Keratinocyte (primary cell): ENCODE data around the gene POGLUT3. TPM values are rescaled to one million over a fixed set of nuclear protein-coding genes. Genes with fewer than 3 reads are reported as not detected.

Experiments used
- DNase-seq: peaks from one replicate; pipeline ENCODE4 v3.0.0-alpha.2; 2011; ENCODE audit warnings: low read depth, missing footprints, low spot score
- FAIRE-seq: peaks from 2 replicates; lab custom pipeline; 2011; peaks lifted over from hg19 to GRCh38; lab: Jason Lieb, UNC
- H2AFZ ChIP-seq: 2 replicates; pipeline ENCODE4 v1.6.0; 2012; ENCODE audit warnings: low read length, control low read depth, inconsistent platforms; ENCODE audit not compliant: control insufficient read depth
- H3K27ac ChIP-seq: 2 replicates; pipeline ENCODE4 v1.5.1; 2011; ENCODE audit warnings: low read length; ENCODE audit not compliant: control insufficient read depth, insufficient read depth
- H3K27me3 ChIP-seq: 3 replicates; pipeline ENCODE4 v1.6.0; 2011; ENCODE audit warnings: low read length; ENCODE audit not compliant: control insufficient read depth, insufficient read depth; ENCODE audit errors: extremely low read depth
- H3K36me3 ChIP-seq, 2 experiments: 2 replicates in 1 of 2; 3 replicates in 1 of 2; pipeline ENCODE4 v1.5.1; 2011; ENCODE audit warnings: low read length in 2 of 2, mild to moderate bottlenecking in 1 of 2; ENCODE audit not compliant: control insufficient read depth in 2 of 2, insufficient read depth in 2 of 2; ENCODE audit errors: extremely low read depth in 1 of 2
- H3K4me1 ChIP-seq: 3 replicates; pipeline ENCODE4 v1.5.1; 2011; ENCODE audit warnings: low read length; ENCODE audit not compliant: control insufficient read depth, insufficient read depth; ENCODE audit errors: extremely low read depth
- H3K4me2 ChIP-seq: 3 replicates; pipeline ENCODE4 v1.6.0; 2011; ENCODE audit warnings: low read depth, low read length; ENCODE audit not compliant: control insufficient read depth, insufficient read depth; ENCODE audit errors: extremely low read depth
- H3K4me3 ChIP-seq, 3 experiments: fragments of 200-600 bp in 1 of 3; sonication (generic) in 1 of 3; 2 replicates in 2 of 3; 3 replicates in 1 of 3; pipeline ENCODE4 v1.5.1; 2011 to 2016; ENCODE audit warnings: low read length in 3 of 3, mild to moderate bottlenecking in 3 of 3, control low read depth in 2 of 3, inconsistent platforms in 1 of 3, low read depth in 1 of 3, mixed read lengths in 1 of 3, mixed run types in 1 of 3, moderate library complexity in 1 of 3; ENCODE audit not compliant: control insufficient read depth in 2 of 3, insufficient read depth in 2 of 3; ENCODE audit errors: extremely low read depth in 1 of 3
- H3K79me2 ChIP-seq: 2 replicates; pipeline ENCODE4 v1.6.0; 2012; ENCODE audit warnings: low read length; ENCODE audit not compliant: control insufficient read depth, insufficient read depth
- H3K9ac ChIP-seq: 3 replicates; pipeline ENCODE4 v1.6.0; 2011; ENCODE audit warnings: low read length; ENCODE audit not compliant: control insufficient read depth, insufficient read depth; ENCODE audit errors: extremely low read depth
- H3K9me1 ChIP-seq: 3 replicates; pipeline ENCODE4 v1.6.0; 2011; ENCODE audit warnings: low read length; ENCODE audit not compliant: control insufficient read depth, insufficient read depth; ENCODE audit errors: extremely low read depth
- H3K9me3 ChIP-seq: 2 replicates; pipeline ENCODE4 v1.5.1; 2012; ENCODE audit warnings: low read depth, low read length; ENCODE audit not compliant: control insufficient read depth
- H4K20me1 ChIP-seq: 3 replicates; pipeline ENCODE4 v1.6.0; 2011; ENCODE audit warnings: low read length; ENCODE audit not compliant: control insufficient read depth, insufficient read depth; ENCODE audit errors: extremely low read depth
- CTCF ChIP-seq, 3 experiments: IDR thresholded peaks in 1 of 3; conservative IDR thresholded peaks in 1 of 3; optimal IDR thresholded peaks in 1 of 3; 2 replicates in 2 of 3; 3 replicates in 1 of 3; pipeline versions ENCODE3 to v1.5.1; 2011; ENCODE audit warnings: low read length in 3 of 3, mild to moderate bottlenecking in 3 of 3, moderate library complexity in 2 of 3, control low read depth in 1 of 3, inconsistent platforms in 1 of 3; ENCODE audit not compliant: insufficient read depth in 2 of 3; ENCODE audit errors: extremely low read depth in 1 of 3
- EZH2 ChIP-seq: IDR thresholded peaks from one replicate; pipeline ENCODE4 v1.6.1; 2012; ENCODE audit warnings: inconsistent platforms, mild to moderate bottlenecking, low read length, moderate library complexity
- dilution Hi-C: fragments of 300-500 bp; cut with MboI; formaldehyde crosslinking; loops from one replicate; pipeline ENCODE4 v1.7.0; 2020; ENCODE audit warnings: low sequenced_read_pairs; ENCODE audit not compliant: extremely low pct_ligation_motif_present
- polyA plus RNA-seq, 5 experiments: library from polyadenylated mRNA; depleted of rRNA in 3 of 5; stranded (reverse) in 3 of 5; stranded (forward) in 1 of 5; unstranded in 1 of 5; fragments of >200 nt; gene quantifications; 1 replicate in 1 of 5; 2 replicates in 3 of 5; 3 replicates in 1 of 5; pipeline versions ENCODE4 v1.2.1 to v1.2.3, GENCODE V29; 2011 to 2012; ENCODE audit warnings: missing spikeins in 2 of 5, low read depth in 1 of 5, low replicate concordance in 1 of 5

POGLUT3 gene
- polyA plus RNA-seq, 1 donor (not counting 4 experiments of a cell fraction or from before 2014, with no cell fraction given) = 2.5 TPM

- dilution Hi-C loops = no loop called here
- peaks cover 3% of the 10 kb centered on the region for H3K9me1 ChIP-seq
- peaks cover 5 to 19% of the 10 kb centered on the region in 2 experiments for H3K36me3 ChIP-seq
- H4K20me1 ChIP-seq = no peaks in the 10 kb centered on the region
- no peak overlapping the region for H2AFZ ChIP-seq
- TF ChIP-seq EZH2 (no peak), CTCF (optimal IDR thresholded peaks at IDR 0.05 in 1 of 3, IDR thresholded peaks at IDR 0.05 in 1 of 3, conservative IDR thresholded peaks at IDR 0.05 in 1 of 3; ENCODE audit: extremely low read depth in 1 of 3, insufficient read depth in 2 of 3, low read length in 3 of 3) (no peak)
- FAIRE-seq (no peak), DNase-seq (no peak)
- no peaks in the 10 kb centered on the region for H3K79me2 ChIP-seq
- H3K9me3 ChIP-seq = no peaks in the 10 kb centered on the region
- H3K27ac ChIP-seq = no peak overlapping the region
- peaks cover 4% of the 10 kb centered on the region for H3K4me1 ChIP-seq
- no peak overlapping the region for H3K4me2 ChIP-seq
- H3K27me3 ChIP-seq = no peaks in the 10 kb centered on the region
- no peak overlapping the region for H3K4me3 ChIP-seq
- H3K9ac ChIP-seq = no peak overlapping the region
Measured at GRCh38 chr11:108527382-108527781, 29.2 kb upstream of the POGLUT3 start.

DNA sequence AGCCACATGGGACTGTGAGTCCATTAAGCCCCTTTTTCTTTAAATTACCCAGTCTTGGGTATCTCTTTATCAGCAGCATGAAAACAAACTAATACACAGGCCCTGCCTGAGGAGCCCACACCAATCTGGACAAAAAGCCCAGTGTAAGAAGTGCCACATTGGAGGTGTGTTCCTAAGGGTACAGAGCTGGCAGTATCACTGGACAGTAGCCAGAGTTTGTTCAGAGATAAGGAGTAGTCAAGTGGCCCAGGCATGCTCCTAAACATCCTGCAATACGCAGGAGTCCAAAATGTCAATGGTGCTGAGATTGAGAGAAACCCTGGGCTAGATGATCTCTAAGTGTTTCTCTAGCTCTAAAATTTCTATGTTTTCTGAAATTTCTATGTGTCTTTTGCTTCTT, 27.0 kb upstream of the POGLUT3 start:
- H3K9ac ChIP-seq = no peak overlapping the region
- no peaks in the 10 kb centered on the region for H3K27me3 ChIP-seq
- H3K9me1 ChIP-seq = peaks cover 3% of the 10 kb centered on the region
- no peak for DNase-seq
- no peak for FAIRE-seq
- H2AFZ ChIP-seq = no peak overlapping the region
- TF ChIP-seq EZH2 = no peak
- H3K9me3 ChIP-seq = no peaks in the 10 kb centered on the region
- dilution Hi-C loops = no loop called here
- H3K4me2 ChIP-seq = no peak overlapping the region
- H3K4me3 ChIP-seq = no peak overlapping the region
- H3K79me2 ChIP-seq = no peaks in the 10 kb centered on the region
- H3K27ac ChIP-seq = no peak overlapping the region
- H4K20me1 ChIP-seq = no peaks in the 10 kb centered on the region
- H3K4me1 ChIP-seq = peaks cover 4% of the 10 kb centered on the region
- peaks cover under 1 to 13% of the 10 kb centered on the region in 2 experiments for H3K36me3 ChIP-seq

DNA sequence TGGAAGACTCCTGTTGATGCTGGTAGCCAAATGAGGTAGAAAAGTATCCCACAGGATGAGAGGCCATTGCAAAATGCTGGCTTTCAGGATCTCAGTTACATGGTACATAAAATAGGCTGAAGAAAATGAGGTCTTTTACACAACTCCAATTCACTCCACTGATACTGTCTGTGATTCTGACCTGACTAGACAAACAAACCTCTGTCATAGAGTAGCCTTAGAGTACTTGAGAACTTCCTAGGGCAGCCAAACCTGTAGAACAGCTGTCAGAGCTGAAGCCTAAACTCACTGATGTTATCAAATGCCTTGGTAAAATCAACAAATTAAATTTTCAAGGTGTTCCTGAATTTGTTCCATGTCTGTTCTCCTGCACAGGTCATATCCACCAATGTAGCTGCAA, 26.2 kb upstream of the POGLUT3 start:
- Histone ChIP-seq H2AFZ (no peak overlapping the region), H3K27me3 (no peaks in the 10 kb centered on the region), H3K36me3 (peaks cover 4 to 15% of the 10 kb centered on the region in 2 experiments), H3K4me2 (no peak overlapping the region), H3K27ac (no peak overlapping the region), H3K79me2 (no peaks in the 10 kb centered on the region), H3K9ac (no peak overlapping the region), H3K4me1 (peaks cover 4% of the 10 kb centered on the region), H3K9me1 (peaks cover 3% of the 10 kb centered on the region), H3K9me3 (no peaks in the 10 kb centered on the region), H3K4me3 (no peak overlapping the region), H4K20me1 (no peaks in the 10 kb centered on the region)
- FAIRE-seq (no peak), DNase-seq (no peak)
- no peak for TF ChIP-seq CTCF (optimal IDR thresholded peaks at IDR 0.05 in 1 of 3, IDR thresholded peaks at IDR 0.05 in 1 of 3, conservative IDR thresholded peaks at IDR 0.05 in 1 of 3; ENCODE audit: extremely low read depth in 1 of 3, insufficient read depth in 2 of 3, low read length in 3 of 3)
- no peak for TF ChIP-seq EZH2
- dilution Hi-C loops = no loop called here
